IMR-90 (cell line): ENCODE measurements around the gene NECTIN2. TPM values are rescaled to one million over a fixed set of nuclear protein-coding genes. Genes with fewer than 3 reads are reported as not detected.

ENCODE experiments used
- ATAC-seq: fragments of 200-7000 bp; cut with Tn5 transposase; 2 replicates; pipeline ENCODE4 v1.9.1; 2020; ENCODE audit warnings: low read depth, mild to moderate bottlenecking, moderate library complexity
- BruUV-seq: library from RNA; stranded (reverse); fragments of 400-500 nt; replicated peaks from 2 replicates; lab custom pipeline; 2021; lab: Mats Ljungman, UMichigan
- CTCF ChIA-PET: fragments of 300-600 bp; formaldehyde crosslinking; extraction: SDS; loops from one replicate; lab custom pipeline; 2021; ENCODE audit warnings: antibody characterized with exemption; lab: Yijun Ruan, JAX
- POLR2A ChIA-PET: fragments of 300-600 bp; sonication (Branson Sonifier 250); formaldehyde crosslinking; loops from one replicate; lab custom pipeline; 2022; ENCODE audit warnings: antibody characterized with exemption; ENCODE audit not compliant: unreplicated experiment; lab: Charles Lee
- DNase-seq: peaks from one replicate; pipeline ENCODE4 v3.0.0; 2013
- H2AFZ ChIP-seq: replicated peaks from 2 replicates; pipeline ENCODE3; 2013; ENCODE audit warnings: low read length, mild to moderate bottlenecking; ENCODE audit not compliant: poor library complexity
- H2AK5ac ChIP-seq: 2 replicates; pipeline ENCODE4 v1.6.1; 2013; ENCODE audit warnings: low read depth, low read length, inconsistent platforms
- H2AK9ac ChIP-seq: replicated peaks from 2 replicates; pipeline ENCODE3; 2013; ENCODE audit warnings: mild to moderate bottlenecking, low read depth, low read length, moderate library complexity; ENCODE audit not compliant: poor library complexity
- H2BK120ac ChIP-seq: 2 replicates; pipeline ENCODE4 v1.6.1; 2013; ENCODE audit warnings: low read depth, low read length, inconsistent platforms
- H2BK15ac ChIP-seq: 3 replicates; pipeline ENCODE4 v1.6.1; 2013; ENCODE audit warnings: low read depth, low read length, inconsistent platforms
- H2BK20ac ChIP-seq: 2 replicates; pipeline ENCODE4 v1.6.1; 2013; ENCODE audit warnings: low read depth, mild to moderate bottlenecking, inconsistent platforms, low read length, moderate library complexity
- H2BK5ac ChIP-seq: 2 replicates; pipeline ENCODE4 v1.6.1; 2013; ENCODE audit warnings: mild to moderate bottlenecking, low read depth, low read length, inconsistent platforms; ENCODE audit not compliant: poor library complexity, severe bottlenecking
- H3K14ac ChIP-seq: replicated peaks from 2 replicates; pipeline ENCODE4 v1.6.1; 2013; ENCODE audit warnings: low read depth, low read length, inconsistent platforms
- H3K18ac ChIP-seq: 2 replicates; pipeline ENCODE4 v1.6.1; 2013; ENCODE audit warnings: low read depth, low read length, control low read depth
- H3K23ac ChIP-seq: 2 replicates; pipeline ENCODE4 v1.6.1; 2013; ENCODE audit warnings: low read depth, low read length, inconsistent platforms
- H3K27ac ChIP-seq: 2 replicates; pipeline ENCODE4 v1.5.1; 2013; ENCODE audit warnings: mild to moderate bottlenecking, control low read depth, low read length; ENCODE audit not compliant: insufficient read depth
- H3K27me3 ChIP-seq: 2 replicates; pipeline ENCODE4 v1.6.1; 2013; ENCODE audit warnings: low read length; ENCODE audit not compliant: control insufficient read depth, insufficient read depth
- H3K36me3 ChIP-seq: 2 replicates; pipeline ENCODE4 v1.6.1; 2013; ENCODE audit warnings: low read length, mixed read lengths; ENCODE audit not compliant: control insufficient read depth, insufficient read depth
- H3K4ac ChIP-seq: 2 replicates; pipeline ENCODE4 v1.6.1; 2013; ENCODE audit warnings: low read depth, low read length, inconsistent platforms
- H3K4me1 ChIP-seq: 2 replicates; pipeline ENCODE4 v1.6.1; 2013; ENCODE audit warnings: low read length, mixed read lengths; ENCODE audit not compliant: control insufficient read depth, insufficient read depth
- H3K4me2 ChIP-seq: 2 replicates; pipeline ENCODE4 v1.6.1; 2013; ENCODE audit warnings: low read depth, mild to moderate bottlenecking, control low read depth, low read length, moderate library complexity
- H3K4me3 ChIP-seq: 2 replicates; pipeline ENCODE4 v1.5.1; 2013; ENCODE audit warnings: low read depth, mild to moderate bottlenecking, control low read depth, low read length, moderate library complexity; ENCODE audit not compliant: insufficient read depth
- H3K56ac ChIP-seq: 2 replicates; pipeline ENCODE4 v1.6.1; 2013; ENCODE audit warnings: low read length, inconsistent platforms; ENCODE audit not compliant: insufficient read depth; ENCODE audit errors: extremely low read depth
- H3K79me1 ChIP-seq, 2 experiments: 2 replicates each; pipeline ENCODE4 v1.6.1; 2013; ENCODE audit warnings: low read length in 2 of 2, inconsistent platforms in 1 of 2, low read depth in 1 of 2
- H3K9ac ChIP-seq: 2 replicates; pipeline ENCODE4 v1.6.1; 2013; ENCODE audit warnings: low read depth, low read length, control low read depth
- H3K9me1 ChIP-seq: 2 replicates; pipeline ENCODE4 v1.6.1; 2013; ENCODE audit warnings: low read length, inconsistent platforms; ENCODE audit not compliant: insufficient read depth
- H3K9me3 ChIP-seq: 2 replicates; pipeline ENCODE4 v1.6.1; 2013; ENCODE audit warnings: low read length; ENCODE audit not compliant: control insufficient read depth, insufficient read depth
- H4K20me1 ChIP-seq: 2 replicates; pipeline ENCODE4 v1.6.1; 2013; ENCODE audit warnings: low read length, inconsistent platforms; ENCODE audit not compliant: insufficient read depth
- H4K5ac ChIP-seq: 2 replicates; pipeline ENCODE4 v1.6.1; 2013; ENCODE audit warnings: mild to moderate bottlenecking, low read depth, low read length, control low read depth
- H4K8ac ChIP-seq, 2 experiments: 2 replicates each; pipeline ENCODE4 v1.6.1; 2013; ENCODE audit warnings: low read depth in 2 of 2, low read length in 2 of 2, control low read depth in 1 of 2, inconsistent platforms in 1 of 2
- H4K91ac ChIP-seq: 2 replicates; pipeline ENCODE4 v1.6.1; 2013; ENCODE audit warnings: low read depth, low read length, inconsistent platforms; ENCODE audit not compliant: insufficient read depth
- CEBPB ChIP-seq: IDR thresholded peaks from 2 replicates; pipeline ENCODE4 v1.6.1; 2012; ENCODE audit warnings: low read depth, low read length, improper control_type of control experiment
- FOS ChIP-seq: fragments of 150-350 bp; IDR thresholded peaks from 2 replicates; pipeline ENCODE4 v1.6.1; 2016; ENCODE audit warnings: low read depth, low read length
- MAFK ChIP-seq: IDR thresholded peaks from 2 replicates; pipeline ENCODE4 v1.6.1; 2012; ENCODE audit warnings: low read depth, low read length, improper control_type of control experiment
- SMC3 ChIP-seq: fragments of 150-350 bp; IDR thresholded peaks from 2 replicates; pipeline ENCODE4 v1.6.1; 2016; ENCODE audit warnings: low read depth, mild to moderate bottlenecking, antibody characterized with exemption, low read length, moderate library complexity
- WGBS, 2 experiments: methylation state at CpG; one replicate each; pipeline versions ENCODE4 v1.1.5 to v1.1.7; 2013; ENCODE audit warnings: missing lambda C conversion rate in 2 of 2; ENCODE audit not compliant: insufficient read length in 1 of 2; ENCODE audit errors: extremely low coverage in 2 of 2; 5-methylcytosine and 5-hydroxymethylcytosine counted together
- dilution Hi-C: fragments of 300-500 bp; cut with HindIII; formaldehyde crosslinking; loops from one replicate; pipeline ENCODE4 v1.14.3; 2018; ENCODE audit warnings: low sequenced_read_pairs; ENCODE audit not compliant: unreplicated experiment
- in situ Hi-C: fragments of 300-500 bp; cut with MboI; formaldehyde crosslinking; loops from 3 replicates; pipeline ENCODE4 v1.14.3; 2019; ENCODE audit warnings: low sequenced_read_pairs, inconsistent platforms, mixed read lengths
- intact Hi-C: fragments of 100-400 bp; cut with micrococcal nuclease; formaldehyde crosslinking; loops from 2 replicates; pipeline ENCODE4 v1.10.0; 2022
- polyA plus RNA-seq, 3 experiments: library from polyadenylated mRNA; depleted of rRNA; stranded (reverse); fragments of >200 nt; gene quantifications; 2 replicates each; pipeline ENCODE4 v1.2.3, GENCODE V29; 2012; ENCODE audit warnings: low replicate concordance in 1 of 3
- total RNA-seq: library from RNA; depleted of rRNA; stranded (reverse); fragments of >200 nt; gene quantifications from 2 replicates; pipeline ENCODE4 v1.2.3, GENCODE V29; 2012

NECTIN2 gene
- total and polyA plus RNA-seq, 2 of the 4 experiments (the other 2 are of a cell fraction), result 77.8 to 170 TPM

- CTCF ChIA-PET, result no interaction called here
Measured at GRCh38 chr19:44799627-44800346, 46.3 kb upstream of the NECTIN2 start.

More at GRCh38 chr19:44799627-44800346, 46.3 kb upstream of the NECTIN2 start:
- DNase-seq (no peak), ATAC-seq (no peak; the same call in 1 of the 2 replicates)
- POLR2A ChIA-PET, result no interaction called here
- Histone ChIP-seq H3K9ac (no peak overlapping the region), H3K9me1 (no peaks in the 10 kb centered on the region), H3K18ac (no peak overlapping the region), H3K9me3 (peaks cover 6% of the 10 kb centered on the region), H3K27ac (no peak overlapping the region), H2AK9ac (peak overlapping the region; percentile 83), H2AFZ (no peak overlapping the region), H2BK120ac (0 out of 2 replicates have a peak overlapping the region, but pooled peaks have one; percentile 46), H3K4me1 (peaks cover 4% of the 10 kb centered on the region), H3K4me2 (no peak overlapping the region), H3K4ac (no peak overlapping the region), H4K5ac (no peak overlapping the region), H3K56ac (no peak overlapping the region), H3K4me3 (no peak overlapping the region), H2AK5ac (peak overlapping the region; percentile 93), H3K79me1 (no peaks in the 10 kb centered on the region), H3K23ac (no peak overlapping the region), H3K36me3 (no peaks in the 10 kb centered on the region), H4K20me1 (no peaks in the 10 kb centered on the region), H2BK5ac (no peak overlapping the region), H3K14ac (no peak overlapping the region), H2BK20ac (peak overlapping the region; percentile 79; the same call in 1 of the 2 replicates), H3K27me3 (peaks cover 5% of the 10 kb centered on the region; the same call in 1 of the 2 replicates), H4K8ac (0 out of 4 replicates have a peak overlapping the region, but pooled peaks of 1 of the 2 experiments have one; percentile 28), H4K91ac (no peak overlapping the region), H2BK15ac (no peak overlapping the region)
- in situ Hi-C loops (loop anchor here (25.0 kb wide), 1 partner anchor 237 kb away; no protein-coding TSS in a partner anchor), dilution Hi-C loops (no loop called here), intact Hi-C loops (loop anchor here (1.0 kb wide), 1 partner anchor 45 kb away; no protein-coding TSS in a partner anchor)
- no TSS peak for BruUV-seq
- TF ChIP-seq FOS (no peak), CEBPB (no peak), MAFK (no peak), SMC3 (no peak)
- WGBS, 2 experiments, result 79% methylated on average over 2 of the region's 10 CpGs; no CpG with 5 or more reads in 1 of the 2 experiments
